Endothelial cell (in vitro differentiated cells): Measurements from ENCODE around the gene RNF20. TPM values are rescaled to one million over a fixed set of nuclear protein-coding genes. Genes with fewer than 3 reads are reported as not detected.
"Not testable (repeated sequence)": the region's sequence is repeated elsewhere in the genome, so short reads cannot be mapped to it uniquely, and the experiment has no call there.

Source experiments
- DNase-seq: peaks from one replicate; pipeline ENCODE4 v3.0.0; 2021; ENCODE audit warnings: low spot score
- H3K27ac Mint-ChIP-seq: one replicate; pipeline ENCODE4 v1.8.0; 2021; ENCODE audit warnings: mixed read lengths, inconsistent platforms; ENCODE audit not compliant: unreplicated experiment
- H3K27me3 Mint-ChIP-seq: one replicate; pipeline ENCODE4 v1.8.0; 2021; ENCODE audit warnings: mild to moderate bottlenecking, moderate library complexity, mixed read lengths, inconsistent platforms; ENCODE audit not compliant: unreplicated experiment
- H3K36me3 Mint-ChIP-seq: one replicate; pipeline ENCODE4 v1.8.0; 2021; ENCODE audit warnings: mild to moderate bottlenecking, low read depth, mixed read lengths, inconsistent platforms; ENCODE audit not compliant: unreplicated experiment
- H3K4me1 Mint-ChIP-seq: one replicate; pipeline ENCODE4 v1.8.0; 2021; ENCODE audit warnings: mild to moderate bottlenecking, mixed read lengths, inconsistent platforms; ENCODE audit not compliant: unreplicated experiment
- H3K4me3 Mint-ChIP-seq: one replicate; pipeline ENCODE4 v1.8.0; 2021; ENCODE audit warnings: mild to moderate bottlenecking, mixed read lengths, inconsistent platforms; ENCODE audit not compliant: unreplicated experiment
- H3K9me3 Mint-ChIP-seq: one replicate; pipeline ENCODE4 v1.8.0; 2021; ENCODE audit warnings: mixed read lengths, inconsistent platforms; ENCODE audit not compliant: unreplicated experiment
- CTCF ChIP-seq: fragments of 200-600 bp; sonication (generic); IDR thresholded peaks from one replicate; pipeline ENCODE4 v1.5.0; 2021; ENCODE audit warnings: antibody characterized with exemption; ENCODE audit not compliant: unreplicated experiment
- total RNA-seq: library from RNA; stranded (reverse); fragmentation: NEBNext Ultra II Directional; extraction: Animal tissue kit (Norgen Biotek cat#: 25700); gene quantifications from one replicate; pipeline ENCODE4 v1.2.1, GENCODE V29; 2021; ENCODE audit not compliant: unreplicated experiment

RNF20 gene
- total RNA-seq, 1 donor from 2014 or later, result 46.1 TPM

DNA sequence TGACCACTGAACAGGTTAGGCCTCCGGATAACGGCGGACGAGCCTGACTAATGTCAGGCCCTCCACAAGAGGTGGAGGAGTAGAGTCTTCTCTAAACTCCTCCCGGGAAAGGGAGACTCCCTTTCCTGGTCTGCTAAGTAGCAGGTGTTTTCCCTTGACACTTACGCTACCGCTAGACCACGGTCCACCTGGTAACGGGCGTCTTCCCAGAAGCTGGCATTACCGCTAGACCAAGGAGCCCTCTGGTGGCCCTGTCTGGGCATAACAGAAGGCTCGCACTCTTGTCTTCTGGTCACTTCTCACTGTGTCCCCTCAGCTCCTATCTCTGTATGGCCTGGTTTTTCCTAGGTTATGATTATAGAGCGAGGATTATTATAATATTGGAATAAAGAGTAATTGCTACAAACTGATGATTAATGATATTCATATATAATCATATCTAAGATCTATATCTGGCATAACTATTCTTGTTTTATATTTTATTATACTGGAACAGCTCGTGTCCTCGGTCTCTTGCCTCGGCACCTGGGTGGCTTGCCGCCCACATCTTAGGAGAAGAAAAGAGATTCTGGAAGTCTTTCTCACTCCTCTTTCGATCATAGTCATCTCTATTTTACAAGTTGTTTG is 15.9 kb downstream of the RNF20 start:
- H3K9me3 Mint-ChIP-seq, H3K27me3 Mint-ChIP-seq, H3K4me3 Mint-ChIP-seq, H3K27ac Mint-ChIP-seq, H3K4me1 Mint-ChIP-seq: not testable (repeated sequence)
- peak; percentile 54 for TF ChIP-seq CTCF
- DNase-seq, result peak; percentile 47
- peaks cover 48% of the 10 kb centered on the region for H3K36me3 Mint-ChIP-seq

- Mint-ChIP-seq H3K27ac (no peak overlapping the region), H3K4me1 (peaks cover 5% of the 10 kb centered on the region), H3K9me3 (no peaks in the 10 kb centered on the region), H3K27me3 (no peaks in the 10 kb centered on the region), H3K36me3 (peaks cover 50% of the 10 kb centered on the region), H3K4me3 (no peak overlapping the region)
- no peak for DNase-seq
- TF ChIP-seq CTCF, result no peak
These were observed 28.1 kb downstream of the RNF20 start for GRCh38 chr9:101561740-101562139.

- Mint-ChIP-seq H3K27ac (no peak overlapping the region), H3K36me3 (peaks cover 42% of the 10 kb centered on the region), H3K9me3 (no peaks in the 10 kb centered on the region), H3K4me3 (no peak overlapping the region), H3K27me3 (no peaks in the 10 kb centered on the region), H3K4me1 (peaks cover 5% of the 10 kb centered on the region)
- no peak for DNase-seq
- no peak for TF ChIP-seq CTCF
These were observed 29.3 kb downstream of the RNF20 start for GRCh38 chr9:101562966-101563365.

- peaks cover 5% of the 10 kb centered on the region for H3K4me1 Mint-ChIP-seq
- no peak overlapping the region for H3K27ac Mint-ChIP-seq
- no peak for DNase-seq
- H3K36me3 Mint-ChIP-seq, result peaks cover 34% of the 10 kb centered on the region
- H3K4me3 Mint-ChIP-seq, result no peak overlapping the region
- no peaks in the 10 kb centered on the region for H3K27me3 Mint-ChIP-seq
- no peaks in the 10 kb centered on the region for H3K9me3 Mint-ChIP-seq
- no peak for TF ChIP-seq CTCF
These were observed 30.6 kb downstream of the RNF20 start for GRCh38 chr9:101564252-101564651.

DNA sequence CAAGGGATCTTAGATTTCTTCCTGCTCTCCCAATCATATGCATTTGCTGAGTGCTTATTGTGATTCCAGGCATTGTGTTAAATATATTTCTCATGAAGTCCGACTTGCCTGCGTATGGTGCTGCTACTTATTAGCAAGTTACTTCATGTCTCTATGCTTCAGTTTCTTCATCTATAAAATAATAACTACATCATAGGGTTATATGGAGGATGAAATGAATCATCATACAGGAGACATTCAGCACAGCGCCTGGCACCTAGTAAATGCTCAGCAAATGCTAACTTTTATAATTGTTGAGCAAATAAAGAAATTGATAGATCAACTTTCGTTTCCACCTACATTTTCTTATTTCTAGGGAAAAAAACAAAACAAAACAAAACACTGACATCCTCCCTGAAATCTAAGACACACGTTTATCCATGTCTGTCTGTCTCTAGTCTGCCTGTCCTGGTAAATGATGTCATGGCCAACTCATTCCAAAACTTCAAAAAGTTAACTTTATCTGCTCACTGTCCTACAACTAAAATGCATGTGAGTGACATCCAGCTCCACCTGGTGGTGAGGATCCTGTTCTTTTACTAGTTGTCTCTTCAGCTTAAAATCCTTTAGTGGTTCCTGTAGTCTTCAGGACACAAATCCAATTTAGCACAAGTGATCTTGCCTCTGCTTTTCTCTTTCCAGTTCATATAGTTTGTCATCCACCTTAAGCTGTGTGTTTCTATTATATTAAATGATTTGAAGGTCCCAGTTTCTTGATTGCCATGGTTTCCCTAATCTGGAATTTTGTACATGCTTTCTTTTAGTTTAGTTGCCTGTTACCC is 33.5 kb downstream of the RNF20 start:
- peak; percentile 29 for TF ChIP-seq CTCF
- H3K9me3 Mint-ChIP-seq, result no peaks in the 10 kb centered on the region
- H3K4me1 Mint-ChIP-seq, result peaks cover 5% of the 10 kb centered on the region
- no peak overlapping the region for H3K27ac Mint-ChIP-seq
- no peaks in the 10 kb centered on the region for H3K27me3 Mint-ChIP-seq
- peaks cover 11% of the 10 kb centered on the region for H3K36me3 Mint-ChIP-seq
- H3K4me3 Mint-ChIP-seq, result no peak overlapping the region
- DNase-seq, result peak; percentile 24
